Measurements from ENCODE around the gene AKR1C3.
"Not testable (repeated sequence)": the region's sequence is repeated elsewhere in the genome, so short reads cannot be mapped to it uniquely, and the experiment has no call there.

The AKR1C3 gene

GRCh38 chr10:5094265-5095205 lies at the start of gene AKR1C3:
Gene AKR1C3, plus strand, starts transcription at chr10:5094414. Its CDS starts 31 bp downstream, at chr10:5094445.
- Histone ChIP-seq H3K9me3 (ENCODE audit: control insufficient read depth, insufficient read depth, low read length) (no peaks in the 10 kb centered on the region), H3K27me3 (ENCODE audit: control insufficient read depth, insufficient read depth, low read length) (no peaks in the 10 kb centered on the region), H3K36me3 (ENCODE audit: control insufficient read depth, insufficient read depth, low read length) (no peaks in the 10 kb centered on the region), H3K4me3 (ENCODE audit: low read length) (no peak within 1 kb of the TSS), H3K27ac (ENCODE audit: low read length) (no peak within 1 kb of the TSS), H3K4me1 (ENCODE audit: control insufficient read depth, insufficient read depth, low read length) (peaks cover 2% of the 10 kb centered on the region; the same call in 1 of the 2 replicates)
- no peak for DNase-seq (ENCODE audit: low read depth, low spot score)
- WGBS (ENCODE audit: insufficient coverage, insufficient read length): no CpG with 5 or more reads among the region's 9 CpGs

- Histone ChIP-seq H3K9me3 (ENCODE audit: control insufficient read depth, insufficient read depth, low read length) (no peaks in the 10 kb centered on the region), H3K4me3 (ENCODE audit: low read length) (no peak overlapping the region), H3K36me3 (ENCODE audit: control insufficient read depth, insufficient read depth, low read length) (no peaks in the 10 kb centered on the region), H3K27ac (ENCODE audit: low read length) (no peak overlapping the region), H3K4me1 (ENCODE audit: control insufficient read depth, insufficient read depth, low read length) (no peaks in the 10 kb centered on the region), H3K27me3 (ENCODE audit: control insufficient read depth, insufficient read depth, low read length) (no peaks in the 10 kb centered on the region)
- DNase-seq (ENCODE audit: low read depth, low spot score): no peak
- no CpG with 5 or more reads among the region's 9 CpGs for WGBS (ENCODE audit: insufficient coverage, insufficient read length)
Measured at GRCh38 chr10:5045095-5045494, 49.1 kb upstream of the AKR1C3 start.

- Histone ChIP-seq H3K9me3 (ENCODE audit: control insufficient read depth, insufficient read depth, low read length) (no peaks in the 10 kb centered on the region), H3K4me1 (ENCODE audit: control insufficient read depth, insufficient read depth, low read length) (no peaks in the 10 kb centered on the region), H3K36me3 (ENCODE audit: control insufficient read depth, insufficient read depth, low read length) (no peaks in the 10 kb centered on the region), H3K4me3 (ENCODE audit: low read length) (no peak overlapping the region), H3K27me3 (ENCODE audit: control insufficient read depth, insufficient read depth, low read length) (no peaks in the 10 kb centered on the region), H3K27ac (ENCODE audit: low read length) (no peak overlapping the region)
- WGBS (ENCODE audit: insufficient coverage, insufficient read length): no CpG with 5 or more reads among the region's 6 CpGs
- DNase-seq (ENCODE audit: low read depth, low spot score): no peak
Measured at GRCh38 chr10:5046410-5046809, 47.8 kb upstream of the AKR1C3 start.

GRCh38 chr10:5047055-5047454 lies 47.2 kb upstream of the AKR1C3 start:
- H3K27ac ChIP-seq (ENCODE audit: low read length); H3K9me3 ChIP-seq (ENCODE audit: control insufficient read depth, insufficient read depth, low read length); H3K4me3 ChIP-seq (ENCODE audit: low read length); H3K4me1 ChIP-seq (ENCODE audit: control insufficient read depth, insufficient read depth, low read length); DNase-seq (ENCODE audit: low read depth, low spot score); H3K27me3 ChIP-seq (ENCODE audit: control insufficient read depth, insufficient read depth, low read length); H3K36me3 ChIP-seq (ENCODE audit: control insufficient read depth, insufficient read depth, low read length): not testable (repeated sequence)
- no CpG with 5 or more reads among the region's 5 CpGs for WGBS (ENCODE audit: insufficient coverage, insufficient read length)

- Histone ChIP-seq H3K27ac (ENCODE audit: low read length) (no peak overlapping the region), H3K27me3 (ENCODE audit: control insufficient read depth, insufficient read depth, low read length) (no peaks in the 10 kb centered on the region), H3K36me3 (ENCODE audit: control insufficient read depth, insufficient read depth, low read length) (no peaks in the 10 kb centered on the region), H3K4me3 (ENCODE audit: low read length) (no peak overlapping the region), H3K4me1 (ENCODE audit: control insufficient read depth, insufficient read depth, low read length) (no peaks in the 10 kb centered on the region), H3K9me3 (ENCODE audit: control insufficient read depth, insufficient read depth, low read length) (no peaks in the 10 kb centered on the region)
- WGBS (ENCODE audit: insufficient coverage, insufficient read length): no CpG with 5 or more reads among the region's 1 CpG
- DNase-seq (ENCODE audit: low read depth, low spot score): no peak
Measured at GRCh38 chr10:5047912-5048628, 46.1 kb upstream of the AKR1C3 start.

GRCh38 chr10:5052951-5053500 lies 41.2 kb upstream of the AKR1C3 start:
- H3K27ac ChIP-seq (ENCODE audit: low read length); H3K4me1 ChIP-seq (ENCODE audit: control insufficient read depth, insufficient read depth, low read length); DNase-seq (ENCODE audit: low read depth, low spot score); H3K9me3 ChIP-seq (ENCODE audit: control insufficient read depth, insufficient read depth, low read length); H3K27me3 ChIP-seq (ENCODE audit: control insufficient read depth, insufficient read depth, low read length); H3K36me3 ChIP-seq (ENCODE audit: control insufficient read depth, insufficient read depth, low read length); H3K4me3 ChIP-seq (ENCODE audit: low read length): not testable (repeated sequence)
- no CpG with 5 or more reads among the region's 16 CpGs for WGBS (ENCODE audit: insufficient coverage, insufficient read length)

GRCh38 chr10:5054831-5055230 lies 39.4 kb upstream of the AKR1C3 start:
- H3K27ac ChIP-seq (ENCODE audit: low read length); H3K36me3 ChIP-seq (ENCODE audit: control insufficient read depth, insufficient read depth, low read length); H3K9me3 ChIP-seq (ENCODE audit: control insufficient read depth, insufficient read depth, low read length); H3K4me3 ChIP-seq (ENCODE audit: low read length); H3K27me3 ChIP-seq (ENCODE audit: control insufficient read depth, insufficient read depth, low read length); H3K4me1 ChIP-seq (ENCODE audit: control insufficient read depth, insufficient read depth, low read length); DNase-seq (ENCODE audit: low read depth, low spot score): not testable (repeated sequence)
- no CpG with 5 or more reads among the region's 2 CpGs for WGBS (ENCODE audit: insufficient coverage, insufficient read length)

- not testable (repeated sequence) for H3K4me1 ChIP-seq (ENCODE audit: control insufficient read depth, insufficient read depth, low read length); H3K27ac ChIP-seq (ENCODE audit: low read length); H3K4me3 ChIP-seq (ENCODE audit: low read length); H3K27me3 ChIP-seq (ENCODE audit: control insufficient read depth, insufficient read depth, low read length); DNase-seq (ENCODE audit: low read depth, low spot score); H3K9me3 ChIP-seq (ENCODE audit: control insufficient read depth, insufficient read depth, low read length); H3K36me3 ChIP-seq (ENCODE audit: control insufficient read depth, insufficient read depth, low read length)
- WGBS (ENCODE audit: insufficient coverage, insufficient read length): no CpG with 5 or more reads among the region's 8 CpGs
Measured at GRCh38 chr10:5059267-5059666, 34.9 kb upstream of the AKR1C3 start.

- H3K27ac ChIP-seq (ENCODE audit: low read length); H3K36me3 ChIP-seq (ENCODE audit: control insufficient read depth, insufficient read depth, low read length); H3K9me3 ChIP-seq (ENCODE audit: control insufficient read depth, insufficient read depth, low read length); H3K27me3 ChIP-seq (ENCODE audit: control insufficient read depth, insufficient read depth, low read length); H3K4me3 ChIP-seq (ENCODE audit: low read length); DNase-seq (ENCODE audit: low read depth, low spot score); H3K4me1 ChIP-seq (ENCODE audit: control insufficient read depth, insufficient read depth, low read length): not testable (repeated sequence)
- no CpG with 5 or more reads among the region's 13 CpGs for WGBS (ENCODE audit: insufficient coverage, insufficient read length)
Measured at GRCh38 chr10:5060791-5061190, 33.4 kb upstream of the AKR1C3 start.

- no peak for DNase-seq (ENCODE audit: low read depth, low spot score)
- no peaks in the 10 kb centered on the region for H3K9me3 ChIP-seq (ENCODE audit: control insufficient read depth, insufficient read depth, low read length)
- no peak overlapping the region for H3K4me3 ChIP-seq (ENCODE audit: low read length)
- H3K27me3 ChIP-seq (ENCODE audit: control insufficient read depth, insufficient read depth, low read length): no peaks in the 10 kb centered on the region
- no CpG with 5 or more reads among the region's 1 CpG for WGBS (ENCODE audit: insufficient coverage, insufficient read length)
- no peak overlapping the region for H3K27ac ChIP-seq (ENCODE audit: low read length)
- no peaks in the 10 kb centered on the region for H3K36me3 ChIP-seq (ENCODE audit: control insufficient read depth, insufficient read depth, low read length)
- H3K4me1 ChIP-seq (ENCODE audit: control insufficient read depth, insufficient read depth, low read length): no peaks in the 10 kb centered on the region
Measured at GRCh38 chr10:5064656-5065055, 29.6 kb upstream of the AKR1C3 start.
